HG03342 (cell line): Measurements from ENCODE around the gene BCAS3.
"Not testable (repeated sequence)": the region's sequence is repeated elsewhere in the genome, so short reads cannot be mapped to it uniquely, and the experiment has no call there.

Experiments used
- ATAC-seq: cut with Tn5 transposase; IDR thresholded peaks from one replicate; pipeline ENCODE4 v1.9.1; 2021; ENCODE audit warnings: mild to moderate bottlenecking, moderate library complexity; ENCODE audit not compliant: unreplicated experiment

BCAS3 gene

GRCh38 chr17:60743799-60744198 is 66.1 kb downstream of the BCAS3 start:
- no peak for ATAC-seq

DNA sequence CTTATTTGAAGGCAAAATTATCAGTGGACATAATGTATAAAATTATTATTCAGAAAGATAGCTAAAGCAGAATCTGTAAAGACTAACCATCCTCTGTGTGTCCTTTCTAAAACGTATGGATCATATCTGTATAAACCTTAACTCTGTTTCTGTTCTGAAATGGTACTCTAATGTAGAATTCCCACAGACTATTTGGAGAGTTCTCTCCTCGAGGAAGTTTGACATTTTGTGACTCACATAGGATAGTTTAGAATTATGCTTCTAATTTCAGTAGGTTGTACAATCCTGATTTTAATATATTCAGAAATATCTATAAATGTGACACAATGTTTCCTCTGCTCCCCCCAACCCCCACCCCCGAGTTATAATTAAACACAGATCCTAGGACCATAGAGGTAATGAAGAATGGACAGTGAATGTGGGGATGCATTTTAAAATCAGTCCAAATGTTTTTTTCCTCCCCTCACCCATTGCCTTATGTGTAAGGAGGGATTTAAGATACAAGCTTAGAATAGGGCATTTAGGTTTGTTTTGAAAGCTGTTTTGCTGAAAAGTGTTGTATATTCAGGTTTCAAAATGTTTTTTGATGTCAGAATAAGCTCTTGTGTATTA is 66.8 kb downstream of the BCAS3 start:
- ATAC-seq = no peak

DNA sequence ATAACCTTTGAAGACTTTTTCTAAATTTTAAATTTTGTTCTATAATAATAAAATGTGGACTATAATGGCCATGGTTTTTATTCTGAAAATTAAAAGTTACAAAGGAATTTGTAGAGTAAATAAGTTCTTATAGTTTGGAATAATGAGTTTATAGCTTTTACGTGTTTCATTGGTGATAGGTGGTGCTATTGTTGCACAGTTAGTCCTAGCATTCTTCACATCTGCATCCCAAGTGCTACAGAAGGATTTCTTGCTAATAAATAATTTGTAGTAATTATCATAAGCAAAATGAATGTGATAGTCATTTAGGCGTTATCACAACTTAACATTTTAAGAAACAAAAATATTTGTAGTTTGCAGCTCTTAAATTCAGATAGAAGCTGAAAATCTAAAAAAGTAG is 67.9 kb downstream of the BCAS3 start:
- no peak for ATAC-seq

DNA sequence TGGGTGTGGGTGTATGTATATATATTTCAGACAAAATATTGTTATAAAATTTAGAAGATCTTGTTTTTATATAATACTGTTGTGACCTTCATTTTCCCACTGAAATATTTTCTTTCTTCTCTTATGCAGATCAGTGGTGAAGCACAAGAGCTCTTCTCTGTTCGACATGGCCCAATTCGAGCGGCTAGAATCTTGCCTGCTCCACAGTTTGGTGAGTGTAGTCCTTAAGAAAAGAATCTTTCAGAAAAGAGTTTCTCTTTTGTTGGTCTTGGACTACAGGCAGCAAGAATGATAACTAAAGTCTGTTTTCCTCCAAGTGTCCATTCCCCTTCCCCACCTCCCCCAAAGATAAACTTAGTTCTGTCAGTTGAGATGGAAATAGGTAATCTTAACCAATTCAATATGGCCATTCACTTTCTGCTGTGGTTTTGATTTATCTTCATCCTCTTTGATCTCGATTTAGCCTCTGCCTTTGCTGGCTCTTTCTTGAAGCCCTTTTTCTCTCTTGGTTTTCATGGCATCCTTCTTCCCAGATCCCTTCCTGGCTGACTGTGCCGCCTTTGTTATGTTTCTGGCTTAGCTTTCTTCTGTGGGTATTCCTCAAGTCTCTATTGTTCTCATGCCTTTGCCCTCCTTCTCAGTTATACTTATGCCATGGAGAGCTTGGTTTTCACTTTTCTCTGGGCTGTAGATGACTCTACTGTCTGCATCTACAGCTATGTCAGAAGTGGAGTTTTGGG is 69.6 kb downstream of the BCAS3 start:
- no peak for ATAC-seq

- no peak for ATAC-seq
Observed at GRCh38 chr17:60748204-60748603, 70.6 kb downstream of the BCAS3 start.

DNA sequence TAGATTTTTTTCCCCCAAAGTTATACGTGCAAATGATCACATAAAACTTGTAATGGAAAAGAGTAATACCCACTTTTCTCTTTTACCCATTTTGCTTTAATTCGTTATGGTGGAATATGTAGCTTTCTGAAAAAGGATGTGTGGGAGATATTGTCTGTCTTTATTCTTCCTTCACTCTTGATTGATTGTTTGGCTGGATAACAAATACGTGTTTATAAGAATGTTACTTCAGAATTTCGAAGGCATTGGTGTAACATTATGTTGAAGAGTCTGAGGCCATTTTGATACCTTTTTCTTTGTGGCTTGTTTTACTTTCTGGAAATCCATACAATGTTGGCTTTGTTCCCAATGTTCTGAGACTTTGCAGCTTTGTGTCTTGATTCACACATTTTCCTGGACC is 71.4 kb downstream of the BCAS3 start:
- no peak for ATAC-seq

DNA sequence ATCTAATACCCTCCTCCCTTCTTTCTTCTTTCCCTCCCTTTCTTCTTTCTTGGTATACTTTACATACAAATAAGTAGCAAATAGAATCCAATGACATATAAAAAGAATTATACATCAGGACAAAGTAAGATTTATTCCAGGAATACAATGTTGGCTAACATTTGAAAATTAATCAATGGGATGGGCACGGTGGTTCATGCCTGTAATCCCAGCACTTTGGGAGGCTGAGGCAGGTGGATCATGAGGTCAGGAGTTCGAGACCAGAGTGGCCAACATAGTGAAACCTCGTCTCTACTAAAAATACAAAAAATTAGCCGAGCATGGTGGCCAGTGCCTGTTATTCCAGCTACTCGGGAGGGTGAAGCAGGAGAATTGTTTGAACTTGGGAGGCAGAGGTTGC is 72.1 kb downstream of the BCAS3 start:
- no peak for ATAC-seq

- ATAC-seq = no peak
Observed at GRCh38 chr17:60750640-60751039, 73.0 kb downstream of the BCAS3 start.

GRCh38 chr17:60751884-60752283 is 74.2 kb downstream of the BCAS3 start:
- ATAC-seq = no peak

- no peak for ATAC-seq
Observed at GRCh38 chr17:60752873-60753577, 75.4 kb downstream of the BCAS3 start.

DNA sequence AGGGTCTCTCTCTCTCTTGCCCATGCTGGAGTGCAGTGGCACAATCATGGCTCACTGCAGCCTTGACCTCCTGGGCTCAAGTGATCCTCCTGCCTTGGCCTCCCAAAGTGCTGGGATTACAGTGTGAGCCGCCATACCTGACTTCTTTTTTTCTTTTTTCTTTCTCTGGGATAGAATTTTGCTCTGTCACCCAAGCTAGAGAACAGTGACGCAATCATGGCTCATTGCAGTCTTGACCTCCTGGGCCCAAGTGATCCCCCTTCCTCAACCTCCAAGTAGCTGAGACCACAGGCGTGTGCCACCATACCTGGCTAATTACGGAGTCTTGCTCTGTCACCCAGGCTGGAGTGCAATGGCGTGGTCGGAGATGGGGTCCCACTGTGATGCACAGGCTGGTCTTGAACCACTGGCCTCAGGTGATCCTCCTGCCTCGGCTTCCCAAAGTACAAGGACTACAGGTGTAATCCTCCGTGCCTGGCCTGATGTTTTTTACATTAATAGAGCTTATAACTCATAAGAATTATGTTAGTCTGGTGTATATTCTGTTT is 76.5 kb downstream of the BCAS3 start:
- no peak for ATAC-seq

GRCh38 chr17:60756798-60757197 is 79.1 kb downstream of the BCAS3 start:
- not testable (repeated sequence) for ATAC-seq

DNA sequence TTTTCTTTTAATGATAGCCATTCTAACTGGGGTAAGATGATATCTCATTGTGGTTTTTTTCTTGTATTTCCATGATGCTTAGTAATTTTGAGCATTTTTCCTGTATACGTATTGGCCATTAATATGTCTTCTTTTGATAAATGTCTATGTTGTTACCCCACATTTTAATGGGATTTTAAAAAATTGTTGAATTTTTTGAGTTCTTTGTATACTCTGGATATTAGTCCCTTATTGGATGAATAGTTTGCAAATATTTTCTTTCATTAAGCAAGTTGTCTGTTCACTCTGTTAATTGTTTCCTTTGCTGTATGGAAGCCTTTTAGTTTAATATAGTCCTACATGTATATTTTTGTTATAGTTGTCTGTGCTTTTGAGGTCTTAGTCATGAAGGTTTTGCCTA is 79.8 kb downstream of the BCAS3 start:
- ATAC-seq = no peak

DNA sequence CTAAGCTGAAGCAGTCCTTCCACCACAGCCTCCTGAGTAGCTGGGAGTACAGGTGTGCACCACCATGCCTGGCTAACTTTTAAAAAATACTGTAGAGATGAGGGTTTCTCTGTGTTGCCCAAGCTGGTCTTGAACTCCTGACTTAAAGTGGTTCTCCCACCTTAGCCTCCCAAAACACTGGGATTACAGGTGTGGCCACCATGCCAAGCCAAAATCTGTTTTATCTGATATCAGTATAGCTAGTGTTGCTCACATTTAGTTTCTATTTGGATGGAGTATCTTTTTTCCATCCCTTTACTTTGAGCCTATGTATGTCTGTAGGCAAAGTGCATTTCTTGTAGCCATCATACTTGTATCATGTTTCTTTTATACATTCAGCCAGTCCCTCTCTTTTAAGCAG is 82.1 kb downstream of the BCAS3 start:
- ATAC-seq = no peak

DNA sequence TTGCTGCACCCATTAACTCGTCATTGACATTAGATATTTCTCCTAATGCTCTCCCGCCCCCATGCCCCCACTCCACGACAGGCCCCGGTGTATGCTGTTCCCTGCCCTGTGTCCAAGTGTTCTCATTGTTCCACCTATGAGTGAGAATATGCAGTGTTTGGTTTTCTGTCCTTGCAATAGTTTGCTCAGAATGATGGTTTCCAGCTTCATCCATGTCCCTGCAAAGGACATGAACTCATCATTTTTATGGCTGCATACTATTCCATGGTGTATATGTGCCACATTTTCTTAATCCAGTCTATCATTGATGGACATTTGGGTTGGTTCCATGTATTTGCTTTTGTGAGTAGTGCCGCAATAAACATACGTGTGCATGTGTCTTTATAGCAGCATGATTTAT is 83.7 kb downstream of the BCAS3 start:
- not testable (repeated sequence) for ATAC-seq

DNA sequence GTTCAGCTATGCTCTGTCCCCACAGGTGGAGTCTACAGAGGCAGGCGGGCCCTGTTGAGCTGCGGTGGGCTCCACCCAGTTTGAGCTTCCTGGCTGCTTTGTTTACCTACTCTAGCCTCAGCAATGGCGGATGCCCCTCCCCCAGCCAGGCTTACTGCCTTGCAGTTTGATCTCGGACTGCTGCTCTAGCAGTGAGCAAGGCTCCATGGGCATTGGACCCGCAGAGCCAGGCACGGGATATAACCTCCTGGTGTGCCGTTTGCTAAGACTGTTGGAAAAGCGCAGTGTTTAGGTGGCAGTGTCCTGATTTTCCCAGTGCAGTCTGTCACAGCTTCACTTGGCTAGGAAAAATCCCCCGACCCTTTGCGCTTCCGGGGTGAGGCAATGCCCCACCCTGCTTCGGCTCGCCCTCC is 89.1 kb downstream of the BCAS3 start:
- no peak for ATAC-seq

- ATAC-seq = no peak
Observed at GRCh38 chr17:60767744-60768308, 90.2 kb downstream of the BCAS3 start.

GRCh38 chr17:60769327-60769726 is 91.7 kb downstream of the BCAS3 start:
- ATAC-seq = no peak

- ATAC-seq = no peak
Observed at GRCh38 chr17:60770946-60771422, 93.3 kb downstream of the BCAS3 start.

GRCh38 chr17:60771621-60772020 is 94.0 kb downstream of the BCAS3 start:
- not testable (repeated sequence) for ATAC-seq

DNA sequence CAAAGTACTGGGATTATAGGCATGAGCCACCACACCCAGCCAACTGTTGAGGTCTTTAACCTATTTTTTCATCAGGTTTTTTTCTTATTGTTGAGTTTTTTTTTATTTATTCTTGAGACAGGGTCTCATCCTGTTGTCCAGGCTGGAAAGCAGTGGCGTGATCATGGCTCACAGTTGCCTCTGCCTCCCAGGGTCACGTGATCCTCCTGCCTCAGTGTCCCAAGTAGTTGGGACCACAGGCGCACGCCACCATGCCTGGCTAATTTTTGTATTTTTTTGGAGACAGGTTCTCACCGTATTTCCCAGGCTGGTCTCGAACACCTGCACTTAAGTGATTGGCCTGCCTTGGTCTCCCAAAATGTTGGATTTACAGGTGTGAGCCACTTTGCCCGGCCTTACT is 95.9 kb downstream of the BCAS3 start:
- no peak for ATAC-seq
